WTC11 (cell line): Measurements from ENCODE around the gene RBBP4. TPM values are rescaled to one million over a fixed set of nuclear protein-coding genes. Genes with fewer than 3 reads are reported as not detected.
A peak's percentile ranks its signal among the peaks of the same experiment; 100 is the strongest.

Experiments
- ATAC-seq: fragments of 200-7000 bp; cut with Tn5 transposase; 2 replicates; pipeline ENCODE4 v1.10.0; 2021; ENCODE audit warnings: mild to moderate bottlenecking, moderate library complexity
- CTCF ChIA-PET: fragments of 300-600 bp; sonication (Branson Sonifier 250); formaldehyde crosslinking; loops from one replicate; lab custom pipeline; 2021; ENCODE audit warnings: antibody characterized with exemption; lab: Charles Lee
- POLR2A ChIA-PET: fragments of 350-600 bp; sonication (Branson Sonifier 250); formaldehyde crosslinking; loops from one replicate; lab custom pipeline; 2021; ENCODE audit warnings: antibody characterized with exemption; lab: Charles Lee
- DNase-seq: peaks from one replicate; pipeline ENCODE4 v3.0.0; 2021; ENCODE audit warnings: low spot score
- H3K27ac Mint-ChIP-seq: 2 replicates; pipeline ENCODE4 v1.8.0; 2021; ENCODE audit warnings: mixed read lengths
- H3K27me3 Mint-ChIP-seq: 2 replicates; pipeline ENCODE4 v1.8.0; 2021; ENCODE audit warnings: low read depth, mild to moderate bottlenecking, moderate library complexity, mixed read lengths
- H3K36me3 Mint-ChIP-seq: 2 replicates; pipeline ENCODE4 v1.8.0; 2021; ENCODE audit warnings: mixed read lengths
- H3K4me1 Mint-ChIP-seq: 2 replicates; pipeline ENCODE4 v1.8.0; 2022; ENCODE audit warnings: mixed read lengths
- H3K4me3 Mint-ChIP-seq: 2 replicates; pipeline ENCODE4 v1.8.0; 2021; ENCODE audit warnings: mild to moderate bottlenecking, moderate library complexity, mixed read lengths
- H3K9me3 Mint-ChIP-seq: 2 replicates; pipeline ENCODE4 v1.8.0; 2021; ENCODE audit warnings: mixed read lengths
- EMX1 ChIP-seq: fragments of 250-450 bp; sonication (Bioruptor Pico); IDR thresholded peaks from 2 replicates; pipeline ENCODE4 v1.8.0; 2021; ENCODE audit warnings: mild to moderate bottlenecking
- FOXJ3 ChIP-seq: sonication (generic); formaldehyde crosslinking; IDR thresholded peaks from 2 replicates; pipeline ENCODE4 v1.9.0; 2021; ENCODE audit warnings: missing genetic modification reagents, mild to moderate bottlenecking, borderline replicate concordance
- FOXP1 ChIP-seq: sonication (generic); formaldehyde crosslinking; IDR thresholded peaks from 2 replicates; pipeline ENCODE4 v1.8.0; 2022; ENCODE audit warnings: missing genetic modification reagents, mild to moderate bottlenecking, moderate library complexity, borderline replicate concordance
- GRHL2 ChIP-seq: fragments of 250-450 bp; sonication (Bioruptor Pico); IDR thresholded peaks from 2 replicates; pipeline ENCODE4 v1.8.0; 2022; ENCODE audit warnings: mild to moderate bottlenecking, moderate library complexity; ENCODE audit not compliant: insufficient replicate concordance, severe bottlenecking
- HMGA2 ChIP-seq: fragments of 250-450 bp; sonication (Bioruptor Pico); IDR thresholded peaks from 2 replicates; pipeline ENCODE4 v1.4.0; 2021; ENCODE audit warnings: mild to moderate bottlenecking, moderate library complexity
- JAZF1 ChIP-seq: fragments of 250-450 bp; sonication (Bioruptor Pico); IDR thresholded peaks from 2 replicates; pipeline ENCODE4 v1.9.0; 2021; ENCODE audit warnings: moderate library complexity, mild to moderate bottlenecking, inconsistent platforms
- NR1H2 ChIP-seq: sonication (generic); formaldehyde crosslinking; IDR thresholded peaks from 2 replicates; pipeline ENCODE4 v1.9.0; 2021; ENCODE audit warnings: mild to moderate bottlenecking, moderate library complexity, missing genetic modification reagents
- RORB ChIP-seq: fragments of 250-450 bp; sonication (Bioruptor Pico); IDR thresholded peaks from 2 replicates; pipeline ENCODE4 v1.9.0; 2021; ENCODE audit warnings: mild to moderate bottlenecking
- TCF7 ChIP-seq: sonication (generic); formaldehyde crosslinking; IDR thresholded peaks from 2 replicates; pipeline ENCODE4 v1.8.0; 2022; ENCODE audit warnings: mild to moderate bottlenecking, low read depth, missing genetic modification reagents, moderate library complexity
- ZBTB21 ChIP-seq: sonication (generic); formaldehyde crosslinking; IDR thresholded peaks from 2 replicates; pipeline ENCODE4 v1.8.1; 2023; ENCODE audit warnings: mild to moderate bottlenecking, missing genetic modification reagents, borderline replicate concordance
- ZNF121 ChIP-seq: sonication (generic); formaldehyde crosslinking; IDR thresholded peaks from 2 replicates; pipeline ENCODE4 v1.8.0; 2023; ENCODE audit warnings: missing genetic modification reagents
- ZNF232 ChIP-seq: sonication (generic); formaldehyde crosslinking; IDR thresholded peaks from 2 replicates; pipeline ENCODE4 v1.8.0; 2022; ENCODE audit warnings: mild to moderate bottlenecking, missing genetic modification reagents
- total RNA-seq: library from RNA; stranded (reverse); gene quantifications from 3 replicates; pipeline ENCODE4 v1.2.3, GENCODE V29; 2021
- TF ChIP-seq, protein P1 (sequence below): fragments of 200-600 bp; IDR thresholded peaks from 2 replicates; pipeline ENCODE4 v1.8.0; 2022; ENCODE audit warnings: antibody characterized with exemption
- TF ChIP-seq, protein P2 (sequence below): sonication (generic); formaldehyde crosslinking; IDR thresholded peaks from 2 replicates; pipeline ENCODE4 v1.8.0; 2023; ENCODE audit warnings: mild to moderate bottlenecking, missing genetic modification reagents
- TF ChIP-seq, protein P3 (sequence below): sonication (generic); formaldehyde crosslinking; IDR thresholded peaks from 2 replicates; pipeline ENCODE4 v1.8.0; 2022; ENCODE audit warnings: mild to moderate bottlenecking, missing genetic modification reagents
- TF ChIP-seq, protein P4 (sequence below): sonication (generic); formaldehyde crosslinking; IDR thresholded peaks from 2 replicates; pipeline ENCODE4 v1.8.1; 2023; ENCODE audit warnings: mild to moderate bottlenecking, missing genetic modification reagents, moderate library complexity

The RBBP4 gene
- total RNA-seq, 1 experiment from 2014 or later = 331 TPM

DNA sequence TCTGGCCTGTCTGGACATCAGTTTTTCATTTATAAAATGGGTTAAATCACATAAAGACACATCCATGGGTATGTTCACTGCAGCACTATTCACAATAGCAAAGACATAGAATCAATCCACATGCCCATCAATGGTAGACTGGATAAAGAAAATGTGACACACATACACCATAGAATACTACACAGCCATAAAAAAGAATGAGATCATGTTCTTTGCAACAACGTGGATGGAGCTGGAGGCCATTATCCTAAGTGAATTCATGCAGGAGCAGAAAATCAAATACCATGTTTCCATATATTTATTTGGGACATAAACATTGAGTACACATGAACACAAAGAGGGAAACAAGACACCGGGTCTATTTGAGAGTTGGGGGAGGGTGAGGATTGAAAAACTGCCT lies 28.8 kb upstream of the RBBP4 start:
- ATAC-seq (no peak), DNase-seq (no peak)
- TF ChIP-seq HMGA2 (CRISPR knock-in tag) (no peak), ZNF232 (CRISPR knock-in tag) (no peak), RORB (CRISPR knock-in tag) (no peak), ZNF121 (CRISPR knock-in tag) (no peak)
- POLR2A ChIA-PET = interaction anchor here (1.0 kb wide), 1 partner anchor 15 kb away, joined by 3 read pairs; no protein-coding TSS in a partner anchor
- CTCF ChIA-PET = no interaction called here
- H3K4me1 Mint-ChIP-seq = no peaks in the 10 kb centered on the region
- H3K27me3 Mint-ChIP-seq = no peaks in the 10 kb centered on the region
- peaks cover 22% of the 10 kb centered on the region for H3K36me3 Mint-ChIP-seq
- 0 out of 2 replicates have a peak, but pooled peaks cover 5% of the 10 kb centered on the region for H3K9me3 Mint-ChIP-seq
- H3K27ac Mint-ChIP-seq = no peak overlapping the region
- H3K4me3 Mint-ChIP-seq = no peak overlapping the region

DNA sequence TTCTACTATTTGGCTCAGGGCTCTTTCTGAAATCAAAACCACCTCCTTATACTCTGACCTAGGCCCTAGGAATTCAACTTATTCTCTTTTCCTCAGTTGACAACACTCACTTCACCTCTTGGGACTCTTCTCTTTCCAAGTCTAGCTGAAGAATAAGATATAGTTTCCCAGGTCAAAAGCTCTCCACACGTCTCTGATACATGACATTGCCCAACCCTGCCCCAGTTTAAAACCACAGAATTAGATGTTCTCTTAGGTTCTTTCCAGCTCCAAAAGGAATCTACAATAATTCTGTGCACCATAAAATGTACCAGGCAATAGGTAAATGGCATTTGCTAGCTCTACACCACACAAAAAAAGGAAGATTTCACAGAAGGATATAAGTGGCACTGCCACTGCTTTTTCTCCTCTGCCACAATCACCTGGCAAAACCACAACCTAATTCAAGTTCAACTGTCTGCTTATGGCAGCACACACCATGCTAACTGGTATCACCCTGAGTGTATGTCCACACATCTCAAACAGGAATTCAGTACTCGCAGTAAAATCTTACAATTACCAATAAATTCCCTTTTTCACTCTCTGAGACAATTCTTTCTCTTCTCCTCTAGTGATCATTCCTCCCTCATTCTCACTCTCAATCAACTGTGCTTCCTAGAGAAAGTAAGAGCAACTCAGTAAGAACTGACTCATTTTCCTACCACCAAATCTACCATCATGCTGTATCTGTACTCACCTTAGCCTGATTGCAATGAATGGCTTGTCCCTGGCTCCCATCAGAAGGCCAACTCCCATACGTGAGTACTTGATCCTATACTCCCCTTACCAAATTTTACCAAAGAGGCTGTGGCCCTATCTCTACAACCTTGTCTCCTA lies 28.0 kb upstream of the RBBP4 start:
- H3K27me3 Mint-ChIP-seq = no peaks in the 10 kb centered on the region
- H3K9me3 Mint-ChIP-seq = 0 out of 2 replicates have a peak, but pooled peaks cover 5% of the 10 kb centered on the region
- DNase-seq (no peak), ATAC-seq (no peak)
- H3K27ac Mint-ChIP-seq = peak overlapping the region; percentile 47; the same call in 1 of the 2 replicates
- CTCF ChIA-PET = no interaction called here
- TF ChIP-seq FOXP1 (CRISPR knock-in tag) (no peak), EMX1 (CRISPR knock-in tag) (no peak), JAZF1 (no peak), TCF7 (no peak), ZBTB21 (CRISPR knock-in tag) (no peak), FOXJ3 (CRISPR knock-in tag) (no peak), GRHL2 (CRISPR knock-in tag) (no peak), NR1H2 (CRISPR knock-in tag) (no peak)
- TF ChIP-seq, protein P1, sequence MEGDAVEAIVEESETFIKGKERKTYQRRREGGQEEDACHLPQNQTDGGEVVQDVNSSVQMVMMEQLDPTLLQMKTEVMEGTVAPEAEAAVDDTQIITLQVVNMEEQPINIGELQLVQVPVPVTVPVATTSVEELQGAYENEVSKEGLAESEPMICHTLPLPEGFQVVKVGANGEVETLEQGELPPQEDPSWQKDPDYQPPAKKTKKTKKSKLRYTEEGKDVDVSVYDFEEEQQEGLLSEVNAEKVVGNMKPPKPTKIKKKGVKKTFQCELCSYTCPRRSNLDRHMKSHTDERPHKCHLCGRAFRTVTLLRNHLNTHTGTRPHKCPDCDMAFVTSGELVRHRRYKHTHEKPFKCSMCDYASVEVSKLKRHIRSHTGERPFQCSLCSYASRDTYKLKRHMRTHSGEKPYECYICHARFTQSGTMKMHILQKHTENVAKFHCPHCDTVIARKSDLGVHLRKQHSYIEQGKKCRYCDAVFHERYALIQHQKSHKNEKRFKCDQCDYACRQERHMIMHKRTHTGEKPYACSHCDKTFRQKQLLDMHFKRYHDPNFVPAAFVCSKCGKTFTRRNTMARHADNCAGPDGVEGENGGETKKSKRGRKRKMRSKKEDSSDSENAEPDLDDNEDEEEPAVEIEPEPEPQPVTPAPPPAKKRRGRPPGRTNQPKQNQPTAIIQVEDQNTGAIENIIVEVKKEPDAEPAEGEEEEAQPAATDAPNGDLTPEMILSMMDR = no peak
- TF ChIP-seq, protein P2, sequence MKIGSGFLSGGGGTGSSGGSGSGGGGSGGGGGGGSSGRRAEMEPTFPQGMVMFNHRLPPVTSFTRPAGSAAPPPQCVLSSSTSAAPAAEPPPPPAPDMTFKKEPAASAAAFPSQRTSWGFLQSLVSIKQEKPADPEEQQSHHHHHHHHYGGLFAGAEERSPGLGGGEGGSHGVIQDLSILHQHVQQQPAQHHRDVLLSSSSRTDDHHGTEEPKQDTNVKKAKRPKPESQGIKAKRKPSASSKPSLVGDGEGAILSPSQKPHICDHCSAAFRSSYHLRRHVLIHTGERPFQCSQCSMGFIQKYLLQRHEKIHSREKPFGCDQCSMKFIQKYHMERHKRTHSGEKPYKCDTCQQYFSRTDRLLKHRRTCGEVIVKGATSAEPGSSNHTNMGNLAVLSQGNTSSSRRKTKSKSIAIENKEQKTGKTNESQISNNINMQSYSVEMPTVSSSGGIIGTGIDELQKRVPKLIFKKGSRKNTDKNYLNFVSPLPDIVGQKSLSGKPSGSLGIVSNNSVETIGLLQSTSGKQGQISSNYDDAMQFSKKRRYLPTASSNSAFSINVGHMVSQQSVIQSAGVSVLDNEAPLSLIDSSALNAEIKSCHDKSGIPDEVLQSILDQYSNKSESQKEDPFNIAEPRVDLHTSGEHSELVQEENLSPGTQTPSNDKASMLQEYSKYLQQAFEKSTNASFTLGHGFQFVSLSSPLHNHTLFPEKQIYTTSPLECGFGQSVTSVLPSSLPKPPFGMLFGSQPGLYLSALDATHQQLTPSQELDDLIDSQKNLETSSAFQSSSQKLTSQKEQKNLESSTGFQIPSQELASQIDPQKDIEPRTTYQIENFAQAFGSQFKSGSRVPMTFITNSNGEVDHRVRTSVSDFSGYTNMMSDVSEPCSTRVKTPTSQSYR (CRISPR knock-in tag) = no peak
- TF ChIP-seq, protein P3, sequence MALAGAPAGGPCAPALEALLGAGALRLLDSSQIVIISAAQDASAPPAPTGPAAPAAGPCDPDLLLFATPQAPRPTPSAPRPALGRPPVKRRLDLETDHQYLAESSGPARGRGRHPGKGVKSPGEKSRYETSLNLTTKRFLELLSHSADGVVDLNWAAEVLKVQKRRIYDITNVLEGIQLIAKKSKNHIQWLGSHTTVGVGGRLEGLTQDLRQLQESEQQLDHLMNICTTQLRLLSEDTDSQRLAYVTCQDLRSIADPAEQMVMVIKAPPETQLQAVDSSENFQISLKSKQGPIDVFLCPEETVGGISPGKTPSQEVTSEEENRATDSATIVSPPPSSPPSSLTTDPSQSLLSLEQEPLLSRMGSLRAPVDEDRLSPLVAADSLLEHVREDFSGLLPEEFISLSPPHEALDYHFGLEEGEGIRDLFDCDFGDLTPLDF (CRISPR knock-in tag) = no peak
- TF ChIP-seq, protein P4, sequence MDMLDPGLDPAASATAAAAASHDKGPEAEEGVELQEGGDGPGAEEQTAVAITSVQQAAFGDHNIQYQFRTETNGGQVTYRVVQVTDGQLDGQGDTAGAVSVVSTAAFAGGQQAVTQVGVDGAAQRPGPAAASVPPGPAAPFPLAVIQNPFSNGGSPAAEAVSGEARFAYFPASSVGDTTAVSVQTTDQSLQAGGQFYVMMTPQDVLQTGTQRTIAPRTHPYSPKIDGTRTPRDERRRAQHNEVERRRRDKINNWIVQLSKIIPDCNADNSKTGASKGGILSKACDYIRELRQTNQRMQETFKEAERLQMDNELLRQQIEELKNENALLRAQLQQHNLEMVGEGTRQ = no peak
- no peak overlapping the region for H3K4me3 Mint-ChIP-seq
- H3K4me1 Mint-ChIP-seq = no peaks in the 10 kb centered on the region
- peaks cover 29% of the 10 kb centered on the region for H3K36me3 Mint-ChIP-seq
- POLR2A ChIA-PET = interaction anchor here (1.0 kb wide), 1 partner anchor 14 kb away, joined by 3 read pairs; no protein-coding TSS in a partner anchor
